Activated CD4-positive, alpha-beta T cell treated with anti-CD3 and anti-CD28 coated beads, Interleukin-2, amount 50 U/mL, for 24 hours (primary cell): ENCODE results near the gene RFPL4A.
A peak's percentile ranks its signal among the peaks of the same experiment; 100 is the strongest.

Experiments used
- DNase-seq, 2 donors: peaks; one replicate each; pipeline ENCODE4 v3.0.0-alpha.2; 2020; ENCODE audit warnings: low read depth in 1 of 2, low spot score in 1 of 2

RFPL4A gene

GRCh38 chr19:55802281-55802680, 43.4 kb downstream of the RFPL4A start:
- DNase-seq = no peak

DNA sequence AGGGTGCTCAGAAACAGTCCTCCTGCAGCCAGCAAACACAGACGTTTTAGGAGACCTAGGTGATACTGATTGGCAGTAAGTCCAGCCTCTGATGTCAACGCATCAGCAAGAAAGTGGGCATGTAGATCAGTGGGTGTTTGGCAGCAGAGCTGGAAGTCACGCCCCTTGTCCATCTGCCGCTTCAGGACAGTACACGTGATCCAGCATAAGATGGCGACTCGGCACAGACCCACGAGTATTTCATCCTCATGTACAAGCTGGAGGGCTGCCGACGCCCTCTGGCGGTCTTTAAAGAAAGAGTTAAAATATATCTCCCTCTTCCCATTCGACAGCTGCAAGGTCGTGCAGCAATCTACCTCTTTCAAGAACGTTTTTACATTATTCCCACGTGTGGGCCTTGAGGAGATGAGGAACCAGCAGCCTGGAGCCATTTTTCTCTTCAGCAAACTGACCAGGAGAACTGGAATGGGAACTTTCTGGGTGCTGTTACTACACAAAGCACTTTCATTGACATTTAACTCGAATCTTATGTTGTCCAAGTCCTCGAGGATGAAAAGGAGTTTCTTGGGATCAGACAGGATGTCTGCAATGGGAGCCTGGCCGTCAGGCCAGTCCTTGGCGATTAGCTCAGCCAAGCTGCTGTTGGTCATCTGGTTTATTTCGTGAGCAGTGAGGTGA, 50.6 kb downstream of the RFPL4A start:
- DNase-seq = peak; percentile 0 to 11

GRCh38 chr19:55811340-55811739, 52.4 kb downstream of the RFPL4A start:
- DNase-seq = no peak

GRCh38 chr19:55812449-55812848, 53.6 kb downstream of the RFPL4A start:
- DNase-seq = no peak
